T-helper 2 cell (primary cell): Measurements from ENCODE around the gene RDH13.
"Not testable (repeated sequence)": the region's sequence is repeated elsewhere in the genome, so short reads cannot be mapped to it uniquely, and the experiment has no call there.

Experiments
- DNase-seq, 5 experiments: peaks; one replicate each; pipeline versions ENCODE4 v3.0.0 to v3.0.0-alpha.2; 2012 to 2022

Gene RDH13

DNA sequence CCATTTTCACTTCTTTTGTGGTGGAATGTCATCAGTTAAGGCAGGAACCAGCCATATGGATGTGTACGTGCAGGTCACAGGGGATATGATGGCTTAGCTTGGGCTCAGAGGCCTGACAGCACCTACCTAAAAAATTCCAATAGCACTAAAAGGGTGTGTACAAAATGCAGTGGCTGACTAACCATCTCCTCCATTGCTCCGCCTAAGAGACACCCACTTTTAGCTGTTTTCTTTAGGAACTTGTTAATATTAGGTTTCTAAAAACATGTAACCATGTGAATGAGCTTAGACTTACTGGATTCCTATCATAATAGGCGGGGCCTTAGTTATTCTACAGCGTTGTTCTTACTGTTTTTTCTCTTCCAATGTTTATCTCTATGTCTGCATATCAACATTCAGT is 50.6 kb downstream of the RDH13 start:
- no peak for DNase-seq

DNA sequence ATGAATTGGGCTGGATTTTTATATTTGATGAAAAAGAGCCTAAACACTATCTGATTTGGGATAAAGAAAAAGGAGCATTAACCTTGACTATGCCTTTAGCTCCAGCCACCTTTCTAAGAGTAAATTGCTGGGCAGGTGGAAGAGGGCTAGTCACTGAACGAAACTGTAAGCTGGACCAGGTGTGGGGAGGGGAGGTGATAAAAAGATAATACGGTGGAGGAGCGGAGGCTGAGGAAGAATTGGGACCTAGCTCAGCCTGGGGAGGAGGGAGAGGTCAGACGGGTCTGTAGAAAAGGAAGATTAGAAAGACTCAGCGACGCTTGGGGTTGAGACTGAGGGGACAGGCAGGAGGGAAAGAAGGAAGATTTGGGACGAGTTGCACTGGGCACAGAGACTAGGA is 52.4 kb downstream of the RDH13 start:
- not testable (repeated sequence) for DNase-seq

DNA sequence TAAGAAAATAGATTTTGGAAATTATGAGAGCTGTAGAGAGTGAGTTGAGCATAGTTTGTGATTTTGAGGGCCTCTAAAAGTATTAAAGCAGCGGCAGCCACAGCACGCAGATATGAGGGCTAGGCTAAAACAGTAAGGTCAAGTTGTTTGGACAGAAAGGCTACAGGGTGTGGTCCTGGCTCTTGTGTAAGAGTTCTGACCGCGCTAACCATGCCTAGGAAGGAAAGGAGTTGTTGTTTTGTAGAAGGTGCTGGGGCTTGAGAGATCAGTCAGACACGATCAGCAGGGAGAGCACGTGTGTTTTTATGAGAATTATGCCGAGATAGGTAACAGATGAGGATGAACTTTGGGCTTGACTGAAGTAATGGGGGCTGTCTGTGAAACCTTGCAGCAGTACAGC is 54.2 kb downstream of the RDH13 start:
- not testable (repeated sequence) for DNase-seq

DNA sequence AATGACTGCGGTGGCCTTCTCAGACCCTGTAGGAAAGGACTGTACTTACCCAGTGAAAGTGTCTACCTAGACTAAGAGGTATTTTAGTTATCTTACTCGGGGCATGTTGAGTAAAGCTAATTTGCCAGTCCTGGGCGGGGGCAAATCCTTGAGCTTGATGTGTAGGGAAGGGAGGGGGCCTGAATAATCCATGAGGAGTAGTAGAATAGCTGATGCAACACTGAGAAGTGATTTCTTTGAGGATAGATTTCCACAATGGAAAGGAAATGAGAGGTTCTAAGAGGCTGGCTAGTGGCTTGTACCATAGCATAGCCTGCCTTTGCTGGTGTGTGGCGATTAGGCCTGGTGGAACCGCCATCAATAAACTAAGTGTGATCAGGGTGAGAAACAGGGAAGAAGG is 54.8 kb downstream of the RDH13 start:
- not testable (repeated sequence) for DNase-seq

DNA sequence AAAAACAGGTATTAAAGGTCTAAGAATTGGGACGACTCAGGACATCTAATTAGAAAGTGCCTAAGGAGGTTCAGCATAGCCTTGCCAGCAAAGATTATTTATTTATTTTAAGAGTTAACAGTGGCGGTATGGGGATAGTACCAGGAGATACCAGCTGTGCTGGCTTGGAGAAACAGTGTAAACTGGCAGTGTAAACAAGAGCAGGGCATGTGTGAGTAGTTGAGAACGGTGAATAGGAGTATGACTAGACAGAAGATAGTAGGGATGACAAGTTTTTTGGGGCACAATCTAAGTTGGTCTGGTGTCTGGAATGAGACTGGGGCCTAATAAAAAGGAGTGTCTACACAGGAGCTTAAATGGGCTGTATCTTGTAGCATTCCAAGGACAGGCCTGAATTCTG is 55.4 kb downstream of the RDH13 start:
- DNase-seq, result not testable (repeated sequence)

DNA sequence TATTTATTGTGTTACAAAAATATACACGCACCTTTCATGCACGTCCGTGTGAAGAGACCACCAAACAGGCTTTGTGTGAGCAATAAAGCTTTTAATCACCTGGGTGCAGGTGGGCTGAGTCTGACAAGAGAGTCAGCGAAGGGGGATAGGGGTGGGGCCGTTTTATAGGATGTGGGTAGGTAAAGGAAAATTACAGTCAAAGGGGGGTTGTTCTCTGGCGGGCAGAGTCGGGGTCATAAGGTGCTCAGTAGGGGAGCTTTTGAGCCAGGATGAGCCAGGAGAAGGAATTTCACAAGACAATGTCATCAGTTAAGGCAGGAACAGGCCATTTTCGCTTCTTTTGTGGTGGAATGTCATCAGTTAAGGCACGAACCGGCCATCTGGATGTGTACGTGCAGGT is 56.2 kb downstream of the RDH13 start:
- not testable (repeated sequence) for DNase-seq

DNA sequence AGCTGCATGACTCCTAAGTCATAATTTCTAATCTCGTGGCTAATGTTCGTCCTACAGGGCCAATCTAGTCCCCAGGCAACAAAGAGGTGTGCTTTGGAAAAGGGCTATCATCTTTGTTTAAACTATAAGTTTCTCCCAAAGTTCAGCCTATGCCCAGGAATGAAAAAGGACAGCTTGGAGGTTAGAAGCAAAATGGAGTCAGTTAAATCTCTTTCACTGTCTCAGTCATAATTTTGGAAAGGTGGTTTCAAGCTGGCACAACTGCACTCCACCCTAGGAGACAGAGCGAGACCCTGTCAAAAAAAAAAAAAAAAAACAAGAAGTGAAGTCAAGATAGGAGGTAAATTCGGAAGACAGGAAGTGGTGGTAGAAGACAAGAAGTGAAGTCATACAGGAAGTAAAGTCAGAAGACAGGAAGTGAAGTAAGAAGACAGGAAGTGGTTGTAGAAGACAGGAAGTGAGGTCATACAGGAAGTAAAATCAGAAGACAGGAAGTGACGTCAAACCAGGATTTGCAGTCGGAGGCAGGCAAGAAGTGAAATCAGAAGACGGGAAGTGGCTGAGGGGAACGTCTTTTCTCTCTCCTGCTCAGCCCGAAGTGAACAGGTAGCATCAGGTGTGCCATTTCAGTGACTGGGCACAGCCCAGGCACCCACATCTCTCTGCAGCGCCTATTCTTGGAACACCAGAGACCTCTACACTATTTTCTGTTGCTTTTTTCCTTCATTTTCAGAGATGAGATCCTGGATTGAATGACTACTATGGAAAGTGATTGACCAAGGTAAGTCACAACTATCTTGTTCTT is 57.1 kb downstream of the RDH13 start:
- peak in 3 of 5 experiments; percentile 40 to 93 (median 86) for DNase-seq

DNA sequence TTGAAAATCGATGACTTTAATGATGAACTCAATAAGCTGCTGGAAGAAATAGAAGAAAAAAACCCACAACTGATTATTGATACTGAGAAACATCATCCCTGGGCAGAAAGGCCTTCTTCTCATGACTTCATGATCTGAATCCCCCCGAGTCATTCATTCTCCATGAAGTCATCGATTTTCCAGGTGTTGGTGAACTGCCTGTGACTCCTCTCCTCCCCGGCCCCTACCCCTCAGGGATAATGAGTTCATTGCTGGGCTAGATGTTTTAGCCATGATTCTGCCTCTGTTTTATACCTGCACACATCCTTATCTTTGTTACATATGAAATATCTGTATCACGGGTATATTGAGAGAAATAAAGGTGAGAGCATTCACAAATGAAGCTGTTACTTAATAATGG is 62.2 kb downstream of the RDH13 start:
- no peak for DNase-seq

DNA sequence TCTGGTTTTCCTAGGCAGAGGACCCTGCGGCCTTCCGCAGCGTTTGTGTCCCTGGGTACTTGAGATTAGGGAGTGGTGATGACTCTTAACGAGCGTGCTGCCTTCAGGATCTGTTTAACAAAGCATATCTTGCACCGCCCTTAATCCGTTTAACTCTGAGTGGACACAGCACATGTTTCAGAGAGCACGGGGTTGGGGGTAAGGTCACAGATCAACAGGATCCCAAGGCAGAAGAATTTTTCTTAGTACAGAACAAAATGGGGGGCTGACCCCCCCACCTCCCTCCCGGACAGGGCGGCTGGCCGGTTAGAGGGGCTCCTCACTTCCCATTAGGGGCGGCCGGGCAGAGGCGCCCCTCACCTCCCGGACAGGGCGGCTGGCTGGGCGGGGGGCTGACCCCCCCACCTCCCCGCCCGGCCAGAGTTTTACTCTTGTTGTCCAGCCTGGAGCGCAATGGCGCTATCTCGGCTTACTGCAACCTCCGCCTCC is 64.2 kb downstream of the RDH13 start:
- not testable (repeated sequence) for DNase-seq

DNA sequence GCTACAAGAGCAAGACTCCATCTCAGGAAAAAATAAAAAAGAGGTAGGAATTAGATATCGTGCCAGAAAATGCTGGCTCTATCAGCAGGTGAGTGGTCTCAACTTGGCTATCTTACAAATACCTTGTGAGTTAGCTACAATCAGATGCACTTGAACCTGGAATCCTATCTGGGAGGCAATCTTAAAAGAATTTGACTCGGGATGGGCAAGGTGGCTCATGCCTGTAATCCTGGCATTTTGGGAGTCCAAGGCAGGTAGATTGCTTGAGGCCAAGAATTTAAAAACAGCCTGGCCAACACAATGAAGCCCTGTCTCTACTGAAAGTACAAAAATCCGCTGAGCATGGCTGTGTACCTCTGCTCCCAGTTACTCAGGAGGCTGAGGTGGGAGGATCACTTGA is 67.4 kb downstream of the RDH13 start:
- no peak for DNase-seq
